ENCODE results near the gene UNC13C. TPM values are rescaled to one million over a fixed set of nuclear protein-coding genes. Genes with fewer than 3 reads are reported as not detected.

The UNC13C gene
- total and polyA plus RNA-seq, 2 donors (not counting 3 experiments of a cell fraction or from before 2014, with no cell fraction given) = not detected

- POLR2A ChIA-PET = no interaction called here
- no peaks in the 10 kb centered on the region for H3K9me1 ChIP-seq (replicated peaks; ENCODE audit: control insufficient read depth, extremely low read depth, insufficient read depth, low read length)
- dilution Hi-C loops (cut with MboI; ENCODE audit: extremely low pct_ligation_motif_present, low sequenced_read_pairs) = no loop called here
- no peak overlapping the region for H2AFZ ChIP-seq (ENCODE audit: low read depth, low read length)
- no peak overlapping the region for H3K27ac ChIP-seq (ENCODE audit: insufficient read depth, low read depth, low read length)
- H3K9ac ChIP-seq (replicated peaks; ENCODE audit: extremely low read depth, insufficient read depth, low read length) = no peak overlapping the region
- no peaks in the 10 kb centered on the region for H3K79me2 ChIP-seq (ENCODE audit: control insufficient read depth, insufficient read depth, low read length)
- no peaks in the 10 kb centered on the region for H3K27me3 ChIP-seq (ENCODE audit: control insufficient read depth in 2 of 2, insufficient read depth in 2 of 2, low read length in 2 of 2)
- no peaks in the 10 kb centered on the region for H4K20me1 ChIP-seq (replicated peaks; ENCODE audit: control insufficient read depth, extremely low read depth, insufficient read depth, low read length)
- CTCF ChIA-PET = no interaction called here
- no peaks in the 10 kb centered on the region for H3K4me1 ChIP-seq (ENCODE audit: control insufficient read depth, extremely low read depth, insufficient read depth, low read length)
- H3K4me2 ChIP-seq (ENCODE audit: insufficient read depth, low read length) = no peak overlapping the region
- intact Hi-C loops (cut with micrococcal nuclease) = no loop called here
- BruUV-seq (replicated peaks) = no TSS peak
- no peaks in the 10 kb centered on the region for H3K9me3 ChIP-seq (replicated peaks; ENCODE audit: control insufficient read depth, insufficient read depth, low read length)
- FAIRE-seq (no peak), DNase-seq (ENCODE audit: low read depth, low spot score) (no peak)
- TF ChIP-seq CTCF (IDR thresholded peaks at IDR 0.05; ENCODE audit: extremely low read depth in 1 of 2, insufficient read depth in 1 of 2, low read depth in 1 of 2, low read length in 2 of 2) = no peak
- no peak for TF ChIP-seq MAX (IDR thresholded peaks at IDR 0.05; ENCODE audit: insufficient read depth, insufficient read length)
- no peak for TF ChIP-seq JUN (IDR thresholded peaks at IDR 0.05; ENCODE audit: borderline replicate concordance, insufficient read depth, insufficient read length, low read depth)
- TF ChIP-seq POLR2A (IDR thresholded peaks at IDR 0.05; ENCODE audit: low read depth, low read length) = no peak
- TF ChIP-seq POLR2AphosphoS5 (IDR thresholded peaks at IDR 0.05; ENCODE audit: insufficient read depth, low read depth, low read length) = no peak
- TF ChIP-seq MYC (IDR thresholded peaks at IDR 0.05; ENCODE audit: low read depth, low read length) = no peak
- H3K36me3 ChIP-seq (ENCODE audit: control insufficient read depth in 2 of 2, extremely low read depth in 1 of 2, insufficient read depth in 2 of 2, low read length in 2 of 2) = no peaks in the 10 kb centered on the region
- no peak overlapping the region for H3K4me3 ChIP-seq (replicated peaks in 1 of 3; ENCODE audit: insufficient read depth in 1 of 3, low read depth in 1 of 3, low read length in 3 of 3)
Measured at GRCh38 chr15:54568381-54568780, 590.1 kb downstream of the UNC13C start.

- no peak for FAIRE-seq
- POLR2A ChIA-PET = no interaction called here
Measured at GRCh38 chr15:54571576-54571975, 593.3 kb downstream of the UNC13C start.

More at GRCh38 chr15:54571576-54571975, 593.3 kb downstream of the UNC13C start:
- BruUV-seq (replicated peaks) = no TSS peak
- H3K9me3 ChIP-seq (replicated peaks; ENCODE audit: control insufficient read depth, insufficient read depth, low read length) = no peaks in the 10 kb centered on the region
- H3K79me2 ChIP-seq (ENCODE audit: control insufficient read depth, insufficient read depth, low read length) = no peaks in the 10 kb centered on the region
- CTCF ChIA-PET = no interaction called here
- TF ChIP-seq POLR2AphosphoS5 (IDR thresholded peaks at IDR 0.05; ENCODE audit: insufficient read depth, low read depth, low read length) = no peak
- TF ChIP-seq MAX (IDR thresholded peaks at IDR 0.05; ENCODE audit: insufficient read depth, insufficient read length) = no peak
- TF ChIP-seq EZH2 (IDR thresholded peaks at IDR 0.05; ENCODE audit: borderline replicate concordance, low read depth, low read length, severe bottlenecking) = no peak
- H3K27me3 ChIP-seq (ENCODE audit: control insufficient read depth in 2 of 2, insufficient read depth in 2 of 2, low read length in 2 of 2) = no peaks in the 10 kb centered on the region
- H3K9ac ChIP-seq (replicated peaks; ENCODE audit: extremely low read depth, insufficient read depth, low read length) = no peak overlapping the region
- no peak overlapping the region for H3K4me3 ChIP-seq (replicated peaks in 1 of 3; ENCODE audit: insufficient read depth in 1 of 3, low read depth in 1 of 3, low read length in 3 of 3)
- no peaks in the 10 kb centered on the region for H3K4me1 ChIP-seq (ENCODE audit: control insufficient read depth, extremely low read depth, insufficient read depth, low read length)
- H2AFZ ChIP-seq (ENCODE audit: low read depth, low read length) = no peak overlapping the region
- dilution Hi-C loops (cut with MboI; ENCODE audit: extremely low pct_ligation_motif_present, low sequenced_read_pairs) = no loop called here
- no peak for DNase-seq (ENCODE audit: low read depth, low spot score)
- no peak overlapping the region for H3K4me2 ChIP-seq (ENCODE audit: insufficient read depth, low read length)
- no peaks in the 10 kb centered on the region for H3K9me1 ChIP-seq (replicated peaks; ENCODE audit: control insufficient read depth, extremely low read depth, insufficient read depth, low read length)
- H3K36me3 ChIP-seq (ENCODE audit: control insufficient read depth in 2 of 2, extremely low read depth in 1 of 2, insufficient read depth in 2 of 2, low read length in 2 of 2) = no peaks in the 10 kb centered on the region
- intact Hi-C loops (cut with micrococcal nuclease) = no loop called here
- no peaks in the 10 kb centered on the region for H4K20me1 ChIP-seq (replicated peaks; ENCODE audit: control insufficient read depth, extremely low read depth, insufficient read depth, low read length)
- H3K27ac ChIP-seq (ENCODE audit: insufficient read depth, low read depth, low read length) = no peak overlapping the region

Measured in endothelial cell of umbilical vein (primary cell).